HG02884 (cell line): Measurements from ENCODE around the gene SLC16A6.
"Not testable (repeated sequence)": the region's sequence is repeated elsewhere in the genome, so short reads cannot be mapped to it uniquely, and the experiment has no call there.

Experiments used
- ATAC-seq: cut with Tn5 transposase; IDR thresholded peaks from one replicate; pipeline ENCODE4 v1.9.1; 2021; ENCODE audit warnings: mild to moderate bottlenecking, moderate library complexity; ENCODE audit not compliant: unreplicated experiment

SLC16A6 gene

DNA sequence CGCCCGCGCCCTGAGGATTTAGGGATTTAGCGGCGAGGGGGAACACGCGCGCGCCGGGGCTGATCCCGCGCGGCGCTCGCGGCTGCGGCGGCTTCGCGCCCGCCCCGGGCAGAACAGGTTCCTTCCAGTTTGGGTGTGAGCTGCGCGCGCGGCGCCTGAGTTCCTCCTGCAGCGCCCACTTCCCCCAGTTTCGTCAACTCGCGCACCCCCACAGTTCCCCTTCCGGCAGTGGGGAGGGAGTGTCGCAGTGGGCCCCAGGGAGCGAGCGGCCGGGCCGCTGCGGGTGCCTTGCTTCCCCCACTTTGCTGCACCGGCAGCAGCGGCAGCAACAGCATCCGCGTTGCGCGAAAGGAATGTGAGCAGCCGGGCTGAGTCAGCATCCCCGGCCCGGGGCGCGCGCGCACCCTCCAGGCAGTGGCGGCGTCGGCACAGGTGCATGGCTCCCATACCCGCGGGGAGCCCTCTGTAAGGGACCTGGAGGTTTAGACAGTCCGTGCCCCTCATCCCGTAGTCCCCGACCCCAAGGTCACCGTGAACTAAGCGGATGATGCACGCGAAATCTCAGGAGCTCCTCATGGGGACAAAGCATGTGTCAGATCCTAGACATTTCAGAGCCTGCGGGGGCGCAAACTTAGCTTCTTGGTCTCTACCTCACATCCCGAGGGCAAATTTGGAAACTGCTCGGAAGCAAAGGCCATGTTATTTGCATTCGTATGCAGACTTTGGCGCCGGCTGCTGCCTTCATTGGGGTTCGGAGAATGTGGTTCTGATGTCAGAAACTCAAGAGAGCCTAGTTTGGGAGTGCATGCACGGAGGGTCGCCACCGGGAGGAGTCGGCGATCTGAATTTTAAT lies 1.1 kb upstream of the SLC16A6 start:
- peak; percentile 56 for ATAC-seq

DNA sequence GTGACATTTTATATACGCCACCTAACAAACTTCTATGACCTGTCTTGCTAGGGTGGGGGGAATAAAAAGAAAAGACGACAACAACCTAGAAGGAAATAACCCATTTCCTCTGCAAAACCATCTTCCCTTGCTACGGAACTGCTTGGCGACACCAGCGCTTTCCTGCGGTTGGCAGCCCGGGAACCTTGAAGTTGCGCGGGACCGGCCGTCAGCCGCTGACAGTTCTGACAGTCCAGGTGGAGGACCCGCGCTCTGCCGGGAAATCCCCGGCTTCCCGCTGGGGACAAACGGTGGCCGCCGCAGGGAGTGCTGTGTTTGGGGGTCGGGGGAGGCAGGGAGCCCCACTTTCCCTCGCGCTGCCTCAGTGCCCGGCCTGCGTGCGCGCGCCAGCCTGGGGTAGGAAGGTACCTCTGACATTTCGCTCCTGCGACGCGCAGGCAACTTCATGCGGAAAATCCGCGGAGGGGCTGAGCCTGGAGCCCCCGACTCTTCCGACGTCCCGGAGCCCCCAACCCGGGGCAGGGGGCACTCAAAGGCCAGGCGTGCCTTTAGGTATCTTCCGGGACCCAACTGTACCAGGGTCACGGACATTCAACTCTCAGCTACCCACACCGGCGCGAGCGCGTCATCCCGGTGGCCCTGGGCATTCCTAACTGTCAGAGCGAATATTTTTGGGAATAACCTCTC lies 516 bp downstream of the SLC16A6 start:
- no peak for ATAC-seq

DNA sequence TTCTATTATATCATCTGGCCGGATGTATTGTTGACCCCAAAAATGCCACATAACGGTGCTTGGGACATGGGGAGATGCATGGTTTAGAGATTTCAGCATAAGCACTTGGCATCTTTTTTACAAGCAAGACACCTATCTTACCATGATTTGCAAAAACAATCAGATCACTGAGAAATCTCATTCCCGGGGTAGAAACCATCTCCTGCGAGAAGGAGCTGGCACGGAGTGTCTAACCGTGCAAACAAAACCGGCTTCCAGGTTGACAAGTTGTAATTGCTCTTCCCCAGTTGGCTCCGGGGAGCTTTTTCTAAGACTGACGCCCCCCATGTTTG lies 1.0 kb downstream of the SLC16A6 start:
- ATAC-seq = no peak

DNA sequence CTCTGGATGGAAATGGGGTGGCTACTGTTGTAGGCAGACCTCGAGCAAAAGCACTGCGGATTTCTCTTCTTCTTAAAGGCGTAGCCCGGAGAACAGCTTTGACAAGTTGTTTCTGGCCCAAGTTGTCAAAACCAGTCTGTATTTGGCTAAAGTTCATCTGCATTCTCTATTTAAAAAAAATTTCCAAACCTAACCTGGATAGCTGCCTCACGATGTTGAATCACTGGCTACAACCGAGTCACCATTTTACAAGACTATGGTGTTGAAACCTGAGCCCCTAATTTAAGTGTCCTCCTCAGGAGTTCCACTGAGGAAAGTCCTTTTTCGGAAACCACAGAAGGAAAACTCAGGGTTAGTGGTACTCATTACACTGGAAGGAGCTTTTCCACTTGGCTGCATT lies 1.5 kb downstream of the SLC16A6 start:
- no peak for ATAC-seq

DNA sequence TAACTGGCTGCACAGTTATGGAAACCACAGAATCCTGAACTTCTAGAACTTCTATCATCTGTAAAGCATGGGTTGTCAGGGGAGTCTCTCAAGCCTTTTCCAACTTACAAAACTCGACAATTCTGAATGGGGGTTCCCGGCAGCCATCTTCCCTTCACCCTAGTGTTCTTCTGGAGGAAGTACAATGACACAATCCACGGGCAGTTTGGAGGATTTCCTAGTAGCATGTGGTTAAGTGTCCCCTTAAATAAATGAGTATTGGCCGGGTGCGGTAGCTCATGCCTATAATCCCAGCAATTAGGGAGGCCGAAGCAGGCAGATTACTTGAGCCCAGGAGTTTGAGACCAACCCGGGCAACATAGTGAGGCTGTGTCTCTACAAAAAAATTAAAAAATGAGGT lies 2.1 kb downstream of the SLC16A6 start:
- ATAC-seq = no peak

DNA sequence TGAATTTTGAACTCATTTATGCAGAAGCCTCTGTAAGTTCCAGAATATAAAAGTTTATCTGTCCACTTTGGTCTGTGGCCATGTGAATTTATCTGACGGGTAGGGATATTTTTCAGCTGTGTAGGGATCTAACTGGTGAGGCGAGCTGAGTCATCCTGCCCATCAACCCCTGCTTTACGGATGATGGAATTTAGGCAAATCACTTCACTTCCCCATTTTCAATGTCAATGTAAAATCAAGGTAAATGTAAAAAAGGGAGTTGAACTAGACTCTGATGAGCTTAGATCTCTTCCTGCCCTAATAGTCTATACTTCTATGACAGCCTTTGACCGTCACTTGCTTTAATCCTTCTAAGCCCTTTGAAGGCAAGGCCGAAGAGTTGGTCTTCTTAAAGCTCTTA lies 2.6 kb downstream of the SLC16A6 start:
- no peak for ATAC-seq

DNA sequence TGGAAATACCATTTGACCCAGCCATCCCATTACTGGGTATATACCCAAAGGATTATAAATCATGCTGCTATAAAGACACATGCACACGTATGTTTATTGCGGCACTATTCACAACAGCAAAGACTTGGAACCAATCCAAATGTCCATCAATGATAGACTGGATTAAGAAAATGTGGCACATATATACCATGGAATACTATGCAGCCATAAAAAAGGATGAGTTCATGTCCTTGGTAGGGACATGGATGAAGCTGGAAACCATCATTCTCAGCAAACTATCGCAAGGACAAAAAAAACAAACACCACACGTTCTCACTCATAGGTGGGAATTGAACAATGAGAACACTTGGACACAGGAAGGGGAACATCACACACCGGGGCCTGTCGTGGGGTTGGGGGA lies 9.0 kb downstream of the SLC16A6 start:
- ATAC-seq = not testable (repeated sequence)

DNA sequence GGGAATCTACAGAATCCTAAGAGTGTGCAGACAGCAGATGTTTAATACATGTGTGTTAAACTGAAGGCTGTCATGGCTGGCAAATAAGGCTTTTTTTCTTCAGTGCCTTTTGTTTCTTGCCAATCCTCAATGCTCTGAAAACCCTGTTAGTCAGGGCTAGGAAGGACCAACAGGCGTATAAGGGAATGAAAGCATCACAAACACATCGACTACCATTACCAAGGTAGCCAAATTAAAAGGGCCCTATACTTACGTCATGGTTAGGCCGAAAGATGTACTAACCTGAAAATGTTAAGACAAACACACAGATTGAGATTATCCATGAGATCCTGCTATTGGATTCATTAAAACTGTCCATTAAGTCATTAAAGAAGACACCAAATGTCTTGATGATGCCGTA lies 13.1 kb downstream of the SLC16A6 start:
- ATAC-seq = no peak

DNA sequence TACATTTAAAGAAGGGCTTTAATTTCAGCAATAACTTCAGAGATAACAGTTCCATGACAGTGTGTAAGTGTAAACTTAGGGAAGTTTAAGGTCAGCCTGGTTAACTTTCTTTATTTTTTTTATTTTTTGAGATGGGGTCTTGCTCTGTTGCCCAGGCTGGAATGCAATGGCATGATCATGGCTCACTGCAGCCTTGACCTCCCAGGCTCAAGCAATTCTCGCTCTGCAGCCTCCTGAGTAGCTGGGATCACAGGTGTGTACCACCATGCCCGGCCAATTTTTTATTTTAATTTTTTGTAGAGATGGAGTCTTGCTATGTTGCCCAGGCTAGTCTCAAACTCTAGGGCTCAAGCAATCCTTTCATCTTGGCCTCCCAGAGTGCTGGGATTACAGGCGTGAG lies 14.6 kb downstream of the SLC16A6 start:
- ATAC-seq = not testable (repeated sequence)

DNA sequence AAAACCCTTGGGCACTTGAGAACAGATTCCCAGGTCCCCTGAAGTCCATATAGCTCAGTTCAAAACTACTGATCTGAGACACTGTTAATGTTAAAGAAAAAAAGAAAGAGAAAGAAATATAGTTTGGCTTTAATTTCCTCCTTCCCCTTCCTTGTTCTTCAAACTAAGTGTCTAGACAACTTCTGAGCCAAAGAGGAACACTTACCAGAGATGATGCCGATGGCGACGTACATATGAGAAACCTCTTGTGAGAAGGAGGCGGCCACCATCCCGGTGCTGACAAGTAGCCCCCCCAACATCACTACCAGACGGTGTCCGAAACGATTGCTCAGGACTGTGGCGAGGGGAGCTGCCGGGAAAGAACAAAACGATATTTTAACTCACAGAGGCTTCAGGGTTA lies 17.2 kb downstream of the SLC16A6 start:
- no peak for ATAC-seq

DNA sequence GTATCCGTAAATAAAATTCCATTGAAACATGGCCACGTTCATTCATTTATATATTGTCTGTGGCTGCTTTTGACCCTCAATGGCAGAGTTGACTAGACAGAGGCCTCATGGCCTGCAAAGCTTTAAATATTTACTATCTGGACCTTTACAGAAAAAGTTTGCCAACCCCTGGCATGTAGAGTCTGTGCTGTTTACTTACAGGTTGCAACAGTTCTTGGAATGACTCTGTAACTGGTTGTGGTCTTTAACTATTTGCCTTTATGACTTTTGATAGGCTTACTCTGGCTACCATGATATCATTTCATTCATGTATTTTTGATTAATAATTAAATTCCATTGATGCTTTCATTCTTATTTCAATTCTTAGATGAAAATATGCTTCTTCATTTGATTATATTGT lies 25.1 kb downstream of the SLC16A6 start:
- not testable (repeated sequence) for ATAC-seq

DNA sequence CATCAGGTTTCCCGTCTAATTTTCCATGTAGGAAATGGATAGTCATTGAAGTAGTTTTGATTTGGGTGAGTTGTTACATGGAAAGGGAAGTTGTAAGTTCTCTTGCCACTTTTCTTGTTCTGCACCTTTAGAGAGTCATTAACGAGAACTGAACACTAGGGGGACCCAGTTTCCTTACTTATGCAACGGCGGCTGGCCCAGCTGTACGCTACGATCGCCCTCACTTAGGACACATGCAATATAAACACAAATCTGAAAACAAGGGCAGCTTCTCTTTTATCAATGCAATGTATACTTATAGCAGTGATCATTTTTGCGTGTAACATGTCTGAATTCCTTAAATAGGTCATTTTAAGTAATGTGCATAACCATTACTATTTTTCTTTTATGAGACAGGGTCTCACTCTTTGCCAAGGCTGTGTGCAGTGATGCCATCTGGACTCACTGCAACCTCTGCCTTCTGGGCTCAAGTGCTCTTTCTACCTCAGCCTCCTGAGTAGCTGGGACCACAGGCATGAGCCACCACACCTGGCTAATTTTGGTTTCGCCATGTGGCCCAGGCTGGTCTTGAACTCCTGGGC lies 27.7 kb downstream of the SLC16A6 start:
- ATAC-seq = not testable (repeated sequence)

DNA sequence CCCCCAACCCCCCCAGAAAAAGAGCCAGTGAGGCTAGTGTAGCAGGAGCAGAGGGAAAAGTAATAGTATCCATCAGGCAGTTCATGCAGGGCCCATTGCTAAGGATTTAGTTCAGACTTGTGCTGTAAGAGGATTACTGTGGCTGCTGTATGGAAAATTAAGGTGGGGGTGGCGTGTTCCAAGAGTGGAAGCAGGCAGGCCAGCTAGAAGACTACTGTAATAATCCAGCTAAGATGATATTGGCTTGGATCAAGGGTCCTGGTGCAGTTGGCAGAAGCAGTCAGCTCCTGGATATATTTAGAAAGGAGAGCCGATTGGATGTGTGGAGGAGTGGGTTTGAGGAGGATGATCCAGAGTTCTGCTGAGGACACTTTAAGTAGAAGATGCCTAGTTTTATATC lies 28.5 kb downstream of the SLC16A6 start:
- not testable (repeated sequence) for ATAC-seq

DNA sequence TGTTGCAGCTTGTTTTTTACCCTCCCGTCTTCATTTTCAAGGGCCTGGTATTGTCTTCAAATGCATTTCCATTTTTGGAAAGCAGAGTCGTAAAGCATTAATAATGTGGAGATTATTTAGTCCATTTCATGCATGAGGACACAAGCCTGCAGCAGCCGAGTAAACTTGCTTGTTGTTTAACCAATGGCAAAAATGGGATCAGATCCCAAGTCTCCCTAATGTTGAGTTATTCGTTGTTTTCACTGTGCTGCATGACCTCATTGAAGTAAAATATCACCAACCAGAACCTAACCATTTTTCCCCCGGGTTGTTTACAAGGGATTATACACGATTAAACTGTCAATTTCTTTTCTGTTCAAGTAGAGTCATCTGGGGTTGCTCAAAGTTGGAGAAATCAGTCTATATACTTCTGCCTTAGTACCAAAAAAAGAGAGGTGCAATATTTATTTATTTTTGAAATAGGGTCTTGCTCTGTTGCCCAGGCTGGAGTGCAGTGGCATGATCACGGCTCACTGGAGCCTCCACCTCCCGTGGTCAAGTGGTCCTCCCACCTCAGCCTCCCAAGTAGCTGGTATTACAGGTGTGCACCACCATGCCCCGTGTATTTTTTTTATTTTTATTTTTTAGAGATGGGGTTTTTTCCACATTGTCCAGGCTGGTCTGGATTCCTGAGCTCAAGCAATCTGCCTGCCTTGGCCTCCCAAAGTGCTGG lies 30.7 kb downstream of the SLC16A6 start:
- ATAC-seq = no peak

DNA sequence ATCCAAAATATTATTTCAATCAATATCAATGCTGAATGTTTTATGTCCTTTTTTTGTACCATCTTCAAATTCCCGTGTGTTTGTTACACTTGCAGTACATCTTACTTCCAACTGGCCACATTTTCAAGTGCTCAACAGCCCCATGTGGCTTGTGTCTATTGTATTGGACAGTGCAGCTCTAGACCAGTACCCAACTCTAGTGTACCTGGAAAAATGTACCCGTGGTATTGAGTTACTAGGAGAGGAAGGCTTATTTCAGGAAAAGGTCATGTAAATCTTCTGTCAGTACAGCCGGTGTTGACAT lies 31.3 kb downstream of the SLC16A6 start:
- ATAC-seq = not testable (repeated sequence)

DNA sequence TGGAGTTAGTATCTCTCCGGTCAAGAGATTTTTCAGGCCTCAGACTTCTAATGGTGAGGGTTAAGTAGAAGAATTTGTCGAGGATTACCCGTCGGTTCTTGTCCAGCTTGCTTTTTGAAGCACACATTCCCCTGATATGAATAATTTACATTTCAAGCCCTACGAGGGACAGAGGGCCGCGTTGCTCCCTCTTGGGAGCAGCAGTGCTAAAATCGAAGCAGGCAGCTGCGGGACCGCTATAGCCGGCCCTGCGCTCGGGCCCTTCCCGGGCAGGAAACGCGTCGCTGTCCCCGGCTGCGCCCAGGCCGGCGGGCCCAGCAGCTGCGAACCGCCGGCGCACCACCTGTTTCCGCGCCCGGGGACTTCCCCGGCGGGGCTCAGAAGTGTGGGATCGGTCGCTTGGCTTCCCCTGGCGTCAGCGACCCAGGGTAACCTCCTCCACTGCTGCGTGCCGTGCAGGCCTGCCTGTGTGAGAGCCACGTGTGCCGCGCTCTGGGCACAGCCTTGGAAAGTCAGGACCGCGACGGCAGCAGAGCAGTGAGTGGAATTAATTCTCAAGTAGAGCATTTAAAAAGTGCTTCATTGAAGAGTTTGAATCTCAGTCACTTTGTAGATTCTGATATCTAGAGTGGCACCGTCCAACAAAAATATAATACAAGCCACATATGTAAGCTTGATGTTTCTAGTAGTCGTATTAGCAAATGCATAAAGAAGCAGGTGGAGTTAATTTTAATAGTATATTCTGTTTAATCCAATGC lies 31.9 kb downstream of the SLC16A6 start:
- peak; percentile 75 for ATAC-seq

DNA sequence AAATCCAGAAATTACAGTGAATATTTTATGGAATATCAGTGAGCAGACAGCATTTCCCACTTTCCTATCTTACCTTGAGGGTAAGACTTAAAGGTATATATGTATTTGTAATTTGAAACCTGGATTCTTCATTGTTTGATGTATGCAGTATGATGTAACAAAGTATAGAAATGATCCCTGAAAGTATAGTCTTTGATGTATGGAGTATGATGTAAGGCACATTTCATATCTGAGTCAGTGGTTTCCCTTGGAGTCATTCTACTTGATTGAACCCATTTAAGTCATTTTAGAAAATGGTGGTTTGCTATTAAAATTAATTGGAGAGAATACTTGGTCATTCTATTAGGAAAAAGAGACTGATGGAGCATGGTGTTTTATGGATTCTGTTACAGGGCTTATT lies 33.0 kb downstream of the SLC16A6 start:
- no peak for ATAC-seq

DNA sequence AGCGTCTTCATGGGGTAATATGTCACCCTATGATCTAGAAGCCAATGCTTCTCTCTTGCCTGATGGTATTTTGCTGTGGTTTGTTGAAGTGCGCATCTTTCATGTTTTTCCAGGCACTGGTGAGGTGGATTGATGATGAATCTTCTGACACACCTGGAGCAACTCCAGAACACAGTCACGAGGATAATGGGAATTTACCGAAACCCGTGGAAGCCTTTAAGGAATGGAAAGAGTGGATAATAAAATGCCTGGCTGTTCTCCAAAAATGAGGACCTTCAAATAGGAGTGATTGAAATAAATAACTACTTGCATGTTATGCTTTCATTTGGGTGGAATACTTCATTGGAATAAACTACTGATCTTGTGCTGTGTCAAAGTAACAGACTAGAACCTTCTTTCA lies 34.2 kb downstream of the SLC16A6 start:
- ATAC-seq = not testable (repeated sequence)

DNA sequence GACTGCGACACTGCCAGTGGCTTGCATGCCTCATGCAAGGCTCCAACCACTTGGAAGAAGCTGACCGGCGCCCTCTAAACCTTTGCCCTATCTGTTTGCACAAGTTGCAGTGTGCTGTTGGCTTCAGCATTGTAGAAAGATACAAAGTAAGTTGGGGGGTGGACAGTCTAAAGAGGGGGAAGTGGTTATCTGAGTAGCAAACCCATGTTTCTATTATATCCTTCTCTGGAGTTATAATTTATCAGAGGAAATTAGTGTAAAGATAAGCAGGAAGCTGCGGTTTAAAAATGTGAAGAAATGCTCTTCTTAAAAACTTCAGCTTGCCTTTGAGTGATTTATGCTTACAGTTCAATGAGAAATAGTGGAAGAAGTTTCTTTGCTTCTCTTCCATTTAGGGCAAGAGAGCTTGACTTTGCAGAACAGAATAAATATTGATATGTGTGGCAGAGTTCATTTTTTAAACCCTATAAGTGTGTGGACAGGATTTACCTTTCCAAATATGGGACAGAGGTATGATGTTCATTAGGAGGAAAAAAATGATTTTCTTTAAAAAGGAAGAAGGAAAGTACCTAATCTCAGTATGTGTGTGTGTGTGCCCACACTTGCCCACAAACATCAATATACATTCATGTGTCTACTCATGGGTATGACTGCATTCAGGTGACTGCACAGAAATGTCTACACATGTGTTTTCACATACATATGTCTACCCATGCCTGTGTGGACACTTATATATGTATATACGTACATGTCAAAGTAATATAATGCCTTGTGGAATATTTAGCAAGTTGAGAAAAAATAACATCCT lies 35.0 kb downstream of the SLC16A6 start:
- no peak for ATAC-seq

DNA sequence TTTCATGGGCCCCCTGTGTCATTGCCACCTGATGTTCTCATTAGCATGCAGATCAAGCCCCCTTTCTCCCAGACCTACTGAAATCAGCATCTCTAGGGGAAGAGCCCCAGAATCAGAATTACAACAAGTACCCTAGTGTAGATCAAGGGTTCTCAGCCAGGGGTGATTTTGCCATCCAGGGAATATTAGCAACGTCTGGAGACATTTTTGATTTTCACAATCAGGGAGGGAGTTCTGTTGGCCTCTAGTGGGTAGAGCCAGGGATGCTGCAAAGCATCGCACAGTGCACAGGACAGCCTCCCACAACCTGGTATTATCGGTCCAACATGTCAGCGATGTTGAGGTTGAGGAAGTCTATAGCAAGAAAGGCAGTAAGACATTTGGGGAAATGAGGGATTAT lies 35.8 kb downstream of the SLC16A6 start:
- no peak for ATAC-seq
